GOT3 (cell line): ENCODE measurements around the gene GMPPA.

Experiments
- DNase-seq: peaks from one replicate; lab custom pipeline; 2025; ENCODE audit warnings: mixed read lengths; lab: John Stamatoyannopoulos, UW

GMPPA gene

GRCh38 chr2:219468410-219469185 lies 30.1 kb upstream of the GMPPA start:
- DNase-seq, result no peak

GRCh38 chr2:219469186-219469724 lies 29.4 kb upstream of the GMPPA start:
- DNase-seq, result no peak

GRCh38 chr2:219470429-219470828 lies 28.3 kb upstream of the GMPPA start:
- no peak for DNase-seq

- no peak for DNase-seq
These were observed 27.0 kb upstream of the GMPPA start for GRCh38 chr2:219471476-219472371.

- no peak for DNase-seq
These were observed 26.0 kb upstream of the GMPPA start for GRCh38 chr2:219472629-219473187.

GRCh38 chr2:219473511-219473910 lies 25.2 kb upstream of the GMPPA start:
- DNase-seq, result no peak

- DNase-seq, result no peak
These were observed 24.2 kb upstream of the GMPPA start for GRCh38 chr2:219474285-219475060.

- DNase-seq, result no peak
These were observed 23.4 kb upstream of the GMPPA start for GRCh38 chr2:219475278-219475677.

GRCh38 chr2:219475697-219476651 lies 22.7 kb upstream of the GMPPA start:
- DNase-seq, result no peak

GRCh38 chr2:219476652-219477151 lies 22.0 kb upstream of the GMPPA start:
- DNase-seq, result no peak

GRCh38 chr2:219477179-219477578 lies 21.5 kb upstream of the GMPPA start:
- DNase-seq, result no peak

- DNase-seq, result no peak
These were observed 20.9 kb upstream of the GMPPA start for GRCh38 chr2:219477815-219478214.

GRCh38 chr2:219478916-219479315 lies 19.8 kb upstream of the GMPPA start:
- no peak for DNase-seq

- no peak for DNase-seq
These were observed 18.7 kb upstream of the GMPPA start for GRCh38 chr2:219480004-219480403.

GRCh38 chr2:219482674-219483405 lies 15.9 kb upstream of the GMPPA start:
- no peak for DNase-seq

- no peak for DNase-seq
These were observed 15.0 kb upstream of the GMPPA start for GRCh38 chr2:219483451-219484342.

GRCh38 chr2:219484343-219485200 lies 14.1 kb upstream of the GMPPA start:
- no peak for DNase-seq

- DNase-seq, result no peak
These were observed 13.5 kb upstream of the GMPPA start for GRCh38 chr2:219485201-219485580.
